ENCODE data around the gene RASSF8.

DNA sequence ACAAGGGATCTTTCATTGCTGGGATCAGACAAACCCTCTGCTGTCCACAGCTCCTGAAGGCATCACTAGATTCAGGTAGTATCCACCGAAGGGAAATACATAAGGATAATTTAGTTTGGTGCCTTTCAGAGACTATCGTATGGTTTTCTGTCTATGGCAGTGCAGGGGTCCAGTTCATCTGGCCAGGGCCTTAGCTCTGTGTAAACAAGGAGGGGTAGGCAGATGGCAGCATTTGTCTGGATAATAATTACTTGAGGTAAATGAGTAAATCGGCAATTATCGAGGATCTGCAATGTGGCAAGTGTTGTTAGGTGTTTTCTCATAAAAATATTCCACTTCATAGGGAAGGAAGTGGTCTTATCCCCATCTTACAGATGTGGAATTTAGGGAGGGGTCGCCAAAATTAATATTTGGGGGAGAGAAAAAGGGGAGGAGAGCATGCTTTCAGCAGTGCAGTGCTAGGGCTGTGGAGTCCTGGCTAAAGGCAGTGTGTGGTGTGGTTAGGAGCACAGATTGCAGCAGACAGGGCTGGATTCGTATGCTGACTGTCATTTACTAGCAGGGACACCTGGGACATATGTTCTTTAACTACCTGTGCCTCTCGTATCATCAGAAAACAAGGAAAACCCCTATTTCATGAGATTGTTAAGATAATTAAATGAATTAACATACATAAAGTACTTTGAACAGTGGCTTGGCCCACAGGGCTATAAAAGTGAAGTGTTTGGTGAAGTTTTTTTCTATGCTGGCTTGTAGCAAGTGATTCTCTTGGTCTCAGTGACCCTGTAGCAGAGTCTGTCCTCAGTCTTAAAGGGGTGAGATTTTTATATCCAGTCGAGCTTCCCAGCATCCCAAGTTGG lies 27.1 kb downstream of the RASSF8 start:
- no peak for TF ChIP-seq CTCF (IDR thresholded peaks at IDR 0.05; ENCODE audit: low read depth, low read length)
- TF ChIP-seq, protein P1, sequence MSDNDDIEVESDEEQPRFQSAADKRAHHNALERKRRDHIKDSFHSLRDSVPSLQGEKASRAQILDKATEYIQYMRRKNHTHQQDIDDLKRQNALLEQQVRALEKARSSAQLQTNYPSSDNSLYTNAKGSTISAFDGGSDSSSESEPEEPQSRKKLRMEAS (IDR thresholded peaks at IDR 0.05; ENCODE audit: low read depth, low read length), result no peak
